A549 treated with Mapracorat at 1 μM for 4 hours (cell line): ENCODE results near the gene SLC16A9. TPM values are rescaled to one million over a fixed set of nuclear protein-coding genes. Genes with fewer than 3 reads are reported as not detected.

Source experiments
- total RNA-seq: library from RNA; stranded (reverse); fragments of 200-300 nt; extraction: Qiagen RNA extraction; gene quantifications from 5 replicates; pipeline ENCODE4 v1.2.3, GENCODE V29; 2022

Gene SLC16A9
- 0.12 to 0.17 TPM (median 0.13 TPM) in 5 replicates for total RNA-seq

GRCh38 chr10:59709395-59710125, at the start of gene SLC16A9:
Gene SLC16A9 (minus strand): TSS chr10:59709850. CDS start chr10:59684291, 25,559 bp downstream.

GRCh38 chr10:59753267-59753666, 43.6 kb upstream of the SLC16A9 start, which contains the start of gene MRLN:
Gene MRLN (minus strand): TSS chr10:59753455.

Other genes with a start within 250 kb of the SLC16A9 start
- not detected in 5 replicates for gene MRLN, start 43.6 kb upstream of the SLC16A9 start, total RNA-seq
- gene CCDC6, start 196.7 kb upstream of the SLC16A9 start, total RNA-seq, result 31.0 to 33.7 TPM (median 31.9 TPM) in 5 replicates